ENCODE data around the gene GNMT. TPM values are rescaled to one million over a fixed set of nuclear protein-coding genes. Genes with fewer than 3 reads are reported as not detected.
A peak's percentile ranks its signal among the peaks of the same experiment; 100 is the strongest.

GNMT gene
- total and polyA plus RNA-seq, 4 donors, result 10.5 to 163 (median 130) TPM

GRCh38 chr6:43013097-43013842 lies 52.7 kb downstream of the GNMT start:
- H3K27me3 ChIP-seq (ENCODE audit: control insufficient read depth in 4 of 4, insufficient read depth in 4 of 4, low read length in 3 of 4), result no peaks in the 10 kb centered on the region
- H3K36me3 ChIP-seq (ENCODE audit: control insufficient read depth in 4 of 4, insufficient read depth in 3 of 4, low read depth in 1 of 4, low read length in 3 of 4), result peaks cover 2 to 48% (median 25%) of the 10 kb centered on the region in 4 donors
- H3K4me3 ChIP-seq (ENCODE audit: low read depth in 1 of 3, low read length in 3 of 3), result peak overlapping the region; percentile 38 to 70 (median 60)
- 7% methylated on average over 25 of the region's 25 CpGs for WGBS
- no peak for DNase-seq (ENCODE audit: low spot score)
- H3K4me1 ChIP-seq (ENCODE audit: control insufficient read depth in 4 of 4, insufficient read depth in 4 of 4, low read length in 3 of 4), result peaks cover 3 to 36% (median 23%) of the 10 kb centered on the region in 4 donors
- peak overlapping the region in 1 of 2 donors; percentile 55 for H3K27ac ChIP-seq (ENCODE audit: low read depth in 1 of 2, low read length in 2 of 2)
- H3K9me3 ChIP-seq (ENCODE audit: control insufficient read depth in 4 of 4, low read length in 3 of 4), result no peaks in the 10 kb centered on the region
- TF ChIP-seq GABPA (IDR thresholded peaks at IDR 0.05 in 1 of 2, conservative IDR thresholded peaks at IDR 0.05 in 1 of 2) (no peak), HNF4G (IDR thresholded peaks at IDR 0.05) (no peak), ATF3 (IDR thresholded peaks at IDR 0.05) (no peak), RAD21 (IDR thresholded peaks at IDR 0.05) (no peak), CTCF (IDR thresholded peaks at IDR 0.05; ENCODE audit: low read depth, low read length, missing input control) (no peak), FOXA1 (IDR thresholded peaks at IDR 0.05) (no peak), ZBTB33 (IDR thresholded peaks at IDR 0.05) (no peak), EGR1 (IDR thresholded peaks at IDR 0.05; ENCODE audit: low read depth in 2 of 2) (no peak), YY1 (IDR thresholded peaks at IDR 0.05) (no peak)
- peak overlapping the region; percentile 36 to 42 for H3K9ac ChIP-seq (ENCODE audit: low read depth in 1 of 2, low read length in 2 of 2)

Other genes with a start within 250 kb of the GNMT start
- gene PRPH2, start 238.2 kb upstream of the GNMT start, total RNA-seq, result under 1 TPM; 0.08 to 0.33 TPM
- gene PRPH2, start 238.2 kb upstream of the GNMT start, polyA plus RNA-seq, result under 1 TPM; 0.06 to 0.17 TPM
- 10 to 100 TPM; 12.4 to 13.5 TPM for gene TBCC, start 214.7 kb upstream of the GNMT start, total RNA-seq
- 10 to 100 TPM in 1 of 2 donors, 1 to 10 TPM in 1; 6.9 to 10.9 TPM for gene TBCC, start 214.7 kb upstream of the GNMT start, polyA plus RNA-seq
- 1 to 10 TPM; 5.5 to 6.8 TPM for gene BICRAL, start 178.7 kb upstream of the GNMT start, total RNA-seq
- gene BICRAL, start 178.7 kb upstream of the GNMT start, polyA plus RNA-seq, result 1 to 10 TPM; 1.7 to 2.3 TPM
- 10 to 100 TPM; 51.9 to 63.8 TPM for gene RPL7L1, start 81.1 kb upstream of the GNMT start, total RNA-seq
- gene RPL7L1, start 81.1 kb upstream of the GNMT start, polyA plus RNA-seq, result 10 to 100 TPM; 39.6 to 43.8 TPM
- 1 to 10 TPM in 1 of 2 donors, not detected in 1; 1.1 TPM for gene PTCRA, start 44.7 kb upstream of the GNMT start, total RNA-seq
- under 1 TPM in 1 of 2 donors, not detected in 1; 0.63 TPM for gene PTCRA, start 44.7 kb upstream of the GNMT start, polyA plus RNA-seq
- gene CNPY3, start 31.3 kb upstream of the GNMT start, total RNA-seq, result 10 to 100 TPM; 17.2 to 18.0 TPM
- gene CNPY3, start 31.3 kb upstream of the GNMT start, polyA plus RNA-seq, result 10 to 100 TPM; 36.5 to 41.0 TPM
- gene PEX6, start 18.4 kb downstream of the GNMT start, total RNA-seq, result 10 to 100 TPM; 15.1 to 20.7 TPM
- gene PEX6, start 18.4 kb downstream of the GNMT start, polyA plus RNA-seq, result 10 to 100 TPM in 1 of 2 donors, 1 to 10 TPM in 1; 5.4 to 15.4 TPM
- 10 to 100 TPM; 12.9 to 13.9 TPM for gene PPP2R5D, start 23.8 kb downstream of the GNMT start, total RNA-seq
- gene PPP2R5D, start 23.8 kb downstream of the GNMT start, polyA plus RNA-seq, result 10 to 100 TPM in 1 of 2 donors, 1 to 10 TPM in 1; 6.7 to 13.5 TPM
- gene MEA1, start 53.2 kb downstream of the GNMT start, total RNA-seq, result 10 to 100 TPM; 10.7 to 24.0 TPM
- gene MEA1, start 53.2 kb downstream of the GNMT start, polyA plus RNA-seq, result 10 to 100 TPM; 37.2 to 50.3 TPM
- gene KLHDC3, start 53.5 kb downstream of the GNMT start, total RNA-seq, result 10 to 100 TPM; 51.2 to 66.5 TPM
- gene KLHDC3, start 53.5 kb downstream of the GNMT start, polyA plus RNA-seq, result 10 to 100 TPM; 30.9 to 49.9 TPM
- gene RRP36, start 60.9 kb downstream of the GNMT start, total RNA-seq, result 10 to 100 TPM; 23.4 to 33.4 TPM
- 10 to 100 TPM; 26.0 to 26.4 TPM for gene RRP36, start 60.9 kb downstream of the GNMT start, polyA plus RNA-seq
- gene CUL7, start 93.1 kb downstream of the GNMT start, total RNA-seq, result 10 to 100 TPM; 10.3 to 10.4 TPM
- gene CUL7, start 93.1 kb downstream of the GNMT start, polyA plus RNA-seq, result 1 to 10 TPM; 2.2 to 5.2 TPM
- 10 to 100 TPM; 19.6 to 23.8 TPM for gene MRPL2, start 98.7 kb downstream of the GNMT start, total RNA-seq
- gene MRPL2, start 98.7 kb downstream of the GNMT start, polyA plus RNA-seq, result 10 to 100 TPM; 65.6 to 73.9 TPM
- gene KLC4, start 98.9 kb downstream of the GNMT start, total RNA-seq, result 10 to 100 TPM; 33.2 to 97.0 TPM
- gene KLC4, start 98.9 kb downstream of the GNMT start, polyA plus RNA-seq, result 10 to 100 TPM; 44.4 to 47.4 TPM
- gene PTK7, start 115.6 kb downstream of the GNMT start, total RNA-seq, result 10 to 100 TPM in 1 of 2 donors, 1 to 10 TPM in 1; 1.8 to 10.5 TPM
- gene PTK7, start 115.6 kb downstream of the GNMT start, polyA plus RNA-seq, result under 1 TPM; 0.67 to 0.76 TPM
- gene SRF, start 210.5 kb downstream of the GNMT start, total RNA-seq, result 10 to 100 TPM in 1 of 2 donors, 1 to 10 TPM in 1; 7.1 to 11.7 TPM
- 1 to 10 TPM; 2.0 to 7.1 TPM for gene SRF, start 210.5 kb downstream of the GNMT start, polyA plus RNA-seq
- 10 to 100 TPM in 1 of 2 donors, 1 to 10 TPM in 1; 7.5 to 21.8 TPM for gene CUL9, start 221.4 kb downstream of the GNMT start, total RNA-seq
- 1 to 10 TPM; 6.5 to 7.5 TPM for gene CUL9, start 221.4 kb downstream of the GNMT start, polyA plus RNA-seq